ENCODE data around the gene ACVR2A. TPM values are rescaled to one million over a fixed set of nuclear protein-coding genes. Genes with fewer than 3 reads are reported as not detected.

The ACVR2A gene
- total RNA-seq, 1 experiment from 2014 or later: 9.4 TPM

DNA sequence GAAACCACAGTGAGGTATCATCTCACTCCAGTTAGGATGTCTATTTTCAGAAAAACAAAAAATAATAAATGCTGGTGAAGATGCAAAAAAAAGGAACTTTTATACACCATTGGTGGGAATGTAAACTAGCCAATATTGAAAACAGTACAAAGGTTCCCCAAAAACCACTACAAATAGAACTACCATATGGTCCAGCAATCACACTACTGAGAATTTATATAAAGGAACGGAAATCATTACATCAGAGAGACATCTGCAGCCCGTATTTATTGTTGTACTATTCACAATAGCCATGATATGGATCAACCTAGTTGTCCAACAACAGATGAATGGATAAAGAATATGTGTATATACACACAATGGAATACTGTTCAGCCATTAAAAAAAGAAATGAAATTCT, 123.7 kb downstream of the ACVR2A start:
- TF ChIP-seq CEBPB (IDR thresholded peaks at IDR 0.05; ENCODE audit: low read depth) (no peak), ZNF274 (IDR thresholded peaks at IDR 0.05; ENCODE audit: low read depth, low read length) (no peak), ZFX (IDR thresholded peaks at IDR 0.05) (no peak), SIN3A (IDR thresholded peaks at IDR 0.05; ENCODE audit: low read depth) (no peak), EZH2phosphoT487 (IDR thresholded peaks at IDR 0.05; ENCODE audit: borderline replicate concordance) (no peak), ATF3 (IDR thresholded peaks at IDR 0.05) (no peak), SP1 (IDR thresholded peaks at IDR 0.05; ENCODE audit: low read depth) (no peak)
- DNase-seq (ENCODE audit: low read depth, low spot score) (no peak), ATAC-seq (no peak)
- ChIA-PET POLR2A (no interaction called here), RAD21 (ENCODE audit: low non-redundant PET in 1 of 2, low total read pairs in 2 of 2, uncharacterized antibody in 2 of 2, unreplicated experiment in 2 of 2) (no interaction called here), CTCF (no interaction called here)
- no TSS peak for BruUV-seq (replicated peaks)
- peaks cover 42% of the 10 kb centered on the region for H3K79me2 ChIP-seq (ENCODE audit: insufficient read depth, low read length)
- H4K20me1 ChIP-seq (ENCODE audit: insufficient read depth): no peaks in the 10 kb centered on the region; the same call in 1 of the 2 replicates
- peaks cover 3 to 7% of the 10 kb centered on the region in 2 experiments; a peak in 2 of 4 replicates for H3K36me3 ChIP-seq (ENCODE audit: control insufficient read depth in 1 of 2, insufficient read depth in 2 of 2, low read length in 2 of 2)
- H2AFZ ChIP-seq (ENCODE audit: low read depth, low read length, poor library complexity, severe bottlenecking): no peak overlapping the region
- intact Hi-C loops (cut with micrococcal nuclease): no loop called here
- H3K4me3 ChIP-seq (replicated peaks in 1 of 2; ENCODE audit: low read depth in 1 of 2, low read length in 2 of 2): no peak overlapping the region
- H3K9me3 ChIP-seq (ENCODE audit: control insufficient read depth in 1 of 2, insufficient read depth in 1 of 2, low read depth in 1 of 2, low read length in 2 of 2): peaks cover 0 to 3% of the 10 kb centered on the region in 2 experiments; a peak in 1 of 4 replicates
- no peak overlapping the region for H3K27ac ChIP-seq (ENCODE audit: low read depth, low read length)
- no peak overlapping the region for H3K9ac ChIP-seq (ENCODE audit: low read length)
- H3K4me1 ChIP-seq (ENCODE audit: control insufficient read depth in 1 of 2, insufficient read depth in 2 of 2, low read length in 2 of 2): no peaks in the 10 kb centered on the region
- no peaks in the 10 kb centered on the region for H3K27me3 ChIP-seq (ENCODE audit: insufficient read depth, low read length)
- H3K9me2 ChIP-seq (ENCODE audit: insufficient read depth): no peaks in the 10 kb centered on the region
- H3K4me2 ChIP-seq (ENCODE audit: low read length): no peak overlapping the region

DNA sequence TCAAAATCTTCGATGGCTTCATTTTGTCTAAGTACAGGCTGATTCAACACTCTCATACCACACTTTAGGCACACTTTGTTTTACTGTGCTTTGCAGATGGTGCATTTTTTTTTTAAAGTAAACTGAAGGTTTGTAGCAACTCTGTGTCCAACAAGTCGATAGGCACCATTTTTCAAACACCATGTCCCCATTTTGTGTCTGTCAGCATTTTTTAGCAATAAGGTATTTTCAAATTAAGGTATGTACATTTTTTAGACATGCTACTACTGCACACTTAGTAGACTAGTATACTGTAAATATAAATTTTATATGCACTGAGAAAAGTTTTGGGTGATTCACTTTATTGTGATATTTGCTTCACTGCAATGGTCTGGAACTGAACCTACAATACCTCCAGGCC, 131.3 kb downstream of the ACVR2A start:
- BruUV-seq (replicated peaks): no TSS peak
- Histone ChIP-seq H3K27me3 (ENCODE audit: insufficient read depth, low read length) (no peaks in the 10 kb centered on the region), H4K20me1 (ENCODE audit: insufficient read depth) (no peaks in the 10 kb centered on the region), H3K36me3 (ENCODE audit: control insufficient read depth in 1 of 2, insufficient read depth in 2 of 2, low read length in 2 of 2) (peaks cover 3 to 8% of the 10 kb centered on the region in 2 experiments; a peak in 1 of 4 replicates), H3K79me2 (ENCODE audit: insufficient read depth, low read length) (peaks cover 70% of the 10 kb centered on the region), H3K4me3 (replicated peaks in 1 of 2; ENCODE audit: low read depth in 1 of 2, low read length in 2 of 2) (no peak overlapping the region), H2AFZ (ENCODE audit: low read depth, low read length, poor library complexity, severe bottlenecking) (no peak overlapping the region), H3K9me2 (ENCODE audit: insufficient read depth) (no peaks in the 10 kb centered on the region), H3K4me2 (ENCODE audit: low read length) (no peak overlapping the region), H3K4me1 (ENCODE audit: control insufficient read depth in 1 of 2, insufficient read depth in 2 of 2, low read length in 2 of 2) (no peaks in the 10 kb centered on the region), H3K9me3 (ENCODE audit: control insufficient read depth in 1 of 2, insufficient read depth in 1 of 2, low read depth in 1 of 2, low read length in 2 of 2) (no peaks in the 10 kb centered on the region), H3K27ac (ENCODE audit: low read depth, low read length) (no peak overlapping the region), H3K9ac (ENCODE audit: low read length) (no peak overlapping the region)
- no peak for ATAC-seq
- ChIA-PET CTCF (no interaction called here), RAD21 (ENCODE audit: low non-redundant PET in 1 of 2, low total read pairs in 2 of 2, uncharacterized antibody in 2 of 2, unreplicated experiment in 2 of 2) (no interaction called here), POLR2A (no interaction called here)
- intact Hi-C loops (cut with micrococcal nuclease): no loop called here
- DNase-seq (ENCODE audit: low read depth, low spot score): no peak
- TF ChIP-seq POLR2A (IDR thresholded peaks at IDR 0.05; ENCODE audit: borderline replicate concordance, extremely low read depth, insufficient read depth, insufficient read length): no peak
- TF ChIP-seq ZBTB33 (IDR thresholded peaks at IDR 0.05; ENCODE audit: extremely low read depth, insufficient replicate concordance, low read length): no peak
- no peak for TF ChIP-seq FOSL1 (IDR thresholded peaks at IDR 0.05; ENCODE audit: low read depth)
- TF ChIP-seq RAD21 (IDR thresholded peaks at IDR 0.05; ENCODE audit: low read depth): no peak
- no peak for TF ChIP-seq SRF (IDR thresholded peaks at IDR 0.05; ENCODE audit: low read depth)
- no peak for TF ChIP-seq SIN3A (IDR thresholded peaks at IDR 0.05; ENCODE audit: low read depth)
- TF ChIP-seq, protein P1, sequence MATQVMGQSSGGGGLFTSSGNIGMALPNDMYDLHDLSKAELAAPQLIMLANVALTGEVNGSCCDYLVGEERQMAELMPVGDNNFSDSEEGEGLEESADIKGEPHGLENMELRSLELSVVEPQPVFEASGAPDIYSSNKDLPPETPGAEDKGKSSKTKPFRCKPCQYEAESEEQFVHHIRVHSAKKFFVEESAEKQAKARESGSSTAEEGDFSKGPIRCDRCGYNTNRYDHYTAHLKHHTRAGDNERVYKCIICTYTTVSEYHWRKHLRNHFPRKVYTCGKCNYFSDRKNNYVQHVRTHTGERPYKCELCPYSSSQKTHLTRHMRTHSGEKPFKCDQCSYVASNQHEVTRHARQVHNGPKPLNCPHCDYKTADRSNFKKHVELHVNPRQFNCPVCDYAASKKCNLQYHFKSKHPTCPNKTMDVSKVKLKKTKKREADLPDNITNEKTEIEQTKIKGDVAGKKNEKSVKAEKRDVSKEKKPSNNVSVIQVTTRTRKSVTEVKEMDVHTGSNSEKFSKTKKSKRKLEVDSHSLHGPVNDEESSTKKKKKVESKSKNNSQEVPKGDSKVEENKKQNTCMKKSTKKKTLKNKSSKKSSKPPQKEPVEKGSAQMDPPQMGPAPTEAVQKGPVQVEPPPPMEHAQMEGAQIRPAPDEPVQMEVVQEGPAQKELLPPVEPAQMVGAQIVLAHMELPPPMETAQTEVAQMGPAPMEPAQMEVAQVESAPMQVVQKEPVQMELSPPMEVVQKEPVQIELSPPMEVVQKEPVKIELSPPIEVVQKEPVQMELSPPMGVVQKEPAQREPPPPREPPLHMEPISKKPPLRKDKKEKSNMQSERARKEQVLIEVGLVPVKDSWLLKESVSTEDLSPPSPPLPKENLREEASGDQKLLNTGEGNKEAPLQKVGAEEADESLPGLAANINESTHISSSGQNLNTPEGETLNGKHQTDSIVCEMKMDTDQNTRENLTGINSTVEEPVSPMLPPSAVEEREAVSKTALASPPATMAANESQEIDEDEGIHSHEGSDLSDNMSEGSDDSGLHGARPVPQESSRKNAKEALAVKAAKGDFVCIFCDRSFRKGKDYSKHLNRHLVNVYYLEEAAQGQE (IDR thresholded peaks at IDR 0.05; ENCODE audit: low read depth): no peak
- TF ChIP-seq YY1 (IDR thresholded peaks at IDR 0.05; ENCODE audit: extremely low read depth, insufficient replicate concordance, low read depth, low read length): no peak
- no peak for TF ChIP-seq ZNF274 (IDR thresholded peaks at IDR 0.05; ENCODE audit: low read depth, low read length)
- no peak for TF ChIP-seq EZH2phosphoT487 (IDR thresholded peaks at IDR 0.05; ENCODE audit: borderline replicate concordance)
- no peak for TF ChIP-seq SP1 (IDR thresholded peaks at IDR 0.05; ENCODE audit: low read depth)
- no peak for TF ChIP-seq JUND (IDR thresholded peaks at IDR 0.05)
- TF ChIP-seq CBX3 (IDR thresholded peaks at IDR 0.05; ENCODE audit: low read depth): no peak
- TF ChIP-seq EGR1 (IDR thresholded peaks at IDR 0.05; ENCODE audit: low read depth): no peak
- no peak for TF ChIP-seq EZH2 (IDR thresholded peaks at IDR 0.05)
